MM.1S (cell line): ENCODE results near the gene EMX2.

ENCODE experiments used
- DNase-seq: peaks from one replicate; pipeline ENCODE4 v3.0.0-alpha.2; 2015
- H2AFZ ChIP-seq: fragments of 300-600 bp; sonication (generic); 2 replicates; pipeline ENCODE4 v1.6.0; 2016; ENCODE audit warnings: antibody characterized with exemption, low read length
- H3F3A ChIP-seq: fragments of 300-600 bp; sonication (generic); 2 replicates; pipeline ENCODE4 v1.6.1; 2016; ENCODE audit warnings: mild to moderate bottlenecking, antibody characterized with exemption, low read length, moderate library complexity, mixed read lengths; ENCODE audit not compliant: insufficient read depth
- H3K27ac ChIP-seq: fragments of 300-600 bp; sonication (generic); 2 replicates; pipeline ENCODE4 v1.5.1; 2016; ENCODE audit warnings: mild to moderate bottlenecking, low read length
- H3K27me3 ChIP-seq: fragments of 300-600 bp; sonication (generic); replicated peaks from 2 replicates; pipeline ENCODE4 v1.6.0; 2016; ENCODE audit warnings: low read length; ENCODE audit not compliant: insufficient read depth
- H3K36me3 ChIP-seq: fragments of 300-600 bp; sonication (generic); replicated peaks from 2 replicates; pipeline ENCODE4 v1.6.1; 2016; ENCODE audit warnings: mild to moderate bottlenecking, low read length, mixed read lengths; ENCODE audit not compliant: insufficient read depth
- H3K4me1 ChIP-seq: fragments of 300-600 bp; sonication (generic); 2 replicates; pipeline ENCODE4 v1.6.1; 2016; ENCODE audit warnings: low read length, mixed read lengths
- H3K4me2 ChIP-seq: fragments of 300-600 bp; sonication (generic); 2 replicates; pipeline ENCODE4 v1.6.0; 2016; ENCODE audit warnings: low read depth, low read length
- H3K4me3 ChIP-seq: fragments of 300-600 bp; sonication (generic); 2 replicates; pipeline ENCODE4 v1.5.1; 2016; ENCODE audit warnings: low read length, mixed read lengths
- H3K79me2 ChIP-seq: fragments of 300-600 bp; sonication (generic); 2 replicates; pipeline ENCODE4 v1.6.1; 2016; ENCODE audit warnings: mixed run types, low read length, mixed read lengths
- H3K9ac ChIP-seq: fragments of 300-600 bp; sonication (generic); 2 replicates; pipeline ENCODE4 v1.6.1; 2016; ENCODE audit warnings: low read length, mixed read lengths
- H3K9me2 ChIP-seq: fragments of 300-600 bp; sonication (generic); replicated peaks from 2 replicates; pipeline ENCODE4 v1.6.1; 2016; ENCODE audit warnings: mild to moderate bottlenecking, low read length, mixed read lengths; ENCODE audit not compliant: insufficient read depth
- H3K9me3 ChIP-seq: fragments of 300-600 bp; sonication (generic); replicated peaks from 2 replicates; pipeline ENCODE4 v1.6.1; 2016; ENCODE audit warnings: mild to moderate bottlenecking, low read length, mixed read lengths; ENCODE audit not compliant: insufficient read depth
- H4K20me1 ChIP-seq: fragments of 300-600 bp; sonication (generic); 2 replicates; pipeline ENCODE4 v1.6.1; 2016; ENCODE audit warnings: mild to moderate bottlenecking, low read length, moderate library complexity, mixed read lengths; ENCODE audit not compliant: insufficient read depth
- CTCF ChIP-seq: fragments of 300-600 bp; sonication (generic); IDR thresholded peaks from 2 replicates; pipeline ENCODE4 v1.5.1; 2016; ENCODE audit warnings: antibody characterized with exemption, low read length, mixed read lengths
- EZH2 ChIP-seq: fragments of 300-600 bp; sonication (generic); optimal IDR thresholded peaks from 2 replicates; pipeline ENCODE3; 2017; ENCODE audit warnings: low read depth, mild to moderate bottlenecking, antibody characterized with exemption, low read length, mixed read lengths
- EZH2phosphoT487 ChIP-seq: fragments of 300-600 bp; sonication (generic); IDR thresholded peaks from 2 replicates; pipeline ENCODE4 v1.6.1; 2018; ENCODE audit warnings: antibody characterized with exemption, low read length

EMX2 gene

GRCh38 chr10:117519286-117519685 lies 23.3 kb upstream of the EMX2 start:
- Histone ChIP-seq H3K27me3 (no peaks in the 10 kb centered on the region), H3K27ac (no peak overlapping the region), H3K4me1 (no peaks in the 10 kb centered on the region), H3K9ac (no peak overlapping the region), H3K36me3 (no peaks in the 10 kb centered on the region), H3K79me2 (no peaks in the 10 kb centered on the region), H3K4me3 (no peak overlapping the region), H2AFZ (no peak overlapping the region), H3K9me2 (no peaks in the 10 kb centered on the region), H3K9me3 (no peaks in the 10 kb centered on the region), H4K20me1 (no peaks in the 10 kb centered on the region), H3F3A (no peaks in the 10 kb centered on the region), H3K4me2 (no peak overlapping the region)
- no peak for TF ChIP-seq CTCF
- no peak for TF ChIP-seq EZH2
- TF ChIP-seq EZH2phosphoT487, result no peak
- DNase-seq, result no peak

GRCh38 chr10:117519879-117520278 lies 22.7 kb upstream of the EMX2 start:
- no peak overlapping the region for H3K4me3 ChIP-seq
- no peak overlapping the region for H3K9ac ChIP-seq
- H3K9me3 ChIP-seq, result no peaks in the 10 kb centered on the region
- H3K79me2 ChIP-seq, result no peaks in the 10 kb centered on the region
- H3K4me1 ChIP-seq, result no peaks in the 10 kb centered on the region
- no peaks in the 10 kb centered on the region for H3K36me3 ChIP-seq
- no peaks in the 10 kb centered on the region for H3F3A ChIP-seq
- H3K27ac ChIP-seq, result no peak overlapping the region
- H2AFZ ChIP-seq, result no peak overlapping the region
- no peaks in the 10 kb centered on the region for H3K9me2 ChIP-seq
- no peaks in the 10 kb centered on the region for H4K20me1 ChIP-seq
- H3K4me2 ChIP-seq, result no peak overlapping the region
- no peaks in the 10 kb centered on the region for H3K27me3 ChIP-seq
- no peak for TF ChIP-seq CTCF
- no peak for TF ChIP-seq EZH2
- TF ChIP-seq EZH2phosphoT487, result no peak
- no peak for DNase-seq

GRCh38 chr10:117530791-117531190 lies 11.8 kb upstream of the EMX2 start:
- Histone ChIP-seq H3K9ac (no peak overlapping the region), H3K4me3 (no peak overlapping the region), H3K36me3 (no peaks in the 10 kb centered on the region), H3K9me2 (no peaks in the 10 kb centered on the region), H3K27ac (no peak overlapping the region), H3K4me2 (no peak overlapping the region), H3K9me3 (no peaks in the 10 kb centered on the region), H2AFZ (no peak overlapping the region), H3K27me3 (peaks cover 7% of the 10 kb centered on the region), H3K79me2 (no peaks in the 10 kb centered on the region), H3K4me1 (no peaks in the 10 kb centered on the region), H4K20me1 (no peaks in the 10 kb centered on the region), H3F3A (no peaks in the 10 kb centered on the region)
- TF ChIP-seq EZH2phosphoT487 (no peak), EZH2 (no peak), CTCF (no peak)
- DNase-seq, result no peak
